GM06990 (cell line): ENCODE results near the gene PDCD4.

Experiments
- DNase-seq: peaks from one replicate; pipeline ENCODE4 v3.0.0-alpha.2; 2011; ENCODE audit not compliant: insufficient read length; ENCODE audit errors: extremely low read depth
- H3K27me3 ChIP-seq: replicated peaks from 2 replicates; pipeline ENCODE4 v1.6.0; 2011; ENCODE audit warnings: low read length; ENCODE audit not compliant: control insufficient read depth, insufficient read depth
- H3K36me3 ChIP-seq: 2 replicates; pipeline ENCODE4 v1.5.1; 2011; ENCODE audit warnings: low read length; ENCODE audit not compliant: control insufficient read depth, insufficient read depth
- H3K4me3 ChIP-seq: replicated peaks from 2 replicates; pipeline ENCODE4 v1.5.1; 2011; ENCODE audit warnings: low read depth, mild to moderate bottlenecking, control low read depth, low read length
- TF ChIP-seq, protein P1 (sequence below): IDR thresholded peaks from 2 replicates; pipeline ENCODE4 v1.5.1; 2011; ENCODE audit warnings: low read length, control low read depth, mild to moderate bottlenecking, inconsistent platforms; ENCODE audit not compliant: insufficient read depth, poor library complexity, severe bottlenecking

Gene PDCD4

GRCh38 chr10:110825508-110825907, 46.2 kb upstream of the PDCD4 start:
- DNase-seq, result no peak
- Histone ChIP-seq H3K4me3 (no peak overlapping the region), H3K36me3 (no peaks in the 10 kb centered on the region), H3K27me3 (no peaks in the 10 kb centered on the region)
- TF ChIP-seq, protein P1, sequence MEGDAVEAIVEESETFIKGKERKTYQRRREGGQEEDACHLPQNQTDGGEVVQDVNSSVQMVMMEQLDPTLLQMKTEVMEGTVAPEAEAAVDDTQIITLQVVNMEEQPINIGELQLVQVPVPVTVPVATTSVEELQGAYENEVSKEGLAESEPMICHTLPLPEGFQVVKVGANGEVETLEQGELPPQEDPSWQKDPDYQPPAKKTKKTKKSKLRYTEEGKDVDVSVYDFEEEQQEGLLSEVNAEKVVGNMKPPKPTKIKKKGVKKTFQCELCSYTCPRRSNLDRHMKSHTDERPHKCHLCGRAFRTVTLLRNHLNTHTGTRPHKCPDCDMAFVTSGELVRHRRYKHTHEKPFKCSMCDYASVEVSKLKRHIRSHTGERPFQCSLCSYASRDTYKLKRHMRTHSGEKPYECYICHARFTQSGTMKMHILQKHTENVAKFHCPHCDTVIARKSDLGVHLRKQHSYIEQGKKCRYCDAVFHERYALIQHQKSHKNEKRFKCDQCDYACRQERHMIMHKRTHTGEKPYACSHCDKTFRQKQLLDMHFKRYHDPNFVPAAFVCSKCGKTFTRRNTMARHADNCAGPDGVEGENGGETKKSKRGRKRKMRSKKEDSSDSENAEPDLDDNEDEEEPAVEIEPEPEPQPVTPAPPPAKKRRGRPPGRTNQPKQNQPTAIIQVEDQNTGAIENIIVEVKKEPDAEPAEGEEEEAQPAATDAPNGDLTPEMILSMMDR, result no peak

DNA sequence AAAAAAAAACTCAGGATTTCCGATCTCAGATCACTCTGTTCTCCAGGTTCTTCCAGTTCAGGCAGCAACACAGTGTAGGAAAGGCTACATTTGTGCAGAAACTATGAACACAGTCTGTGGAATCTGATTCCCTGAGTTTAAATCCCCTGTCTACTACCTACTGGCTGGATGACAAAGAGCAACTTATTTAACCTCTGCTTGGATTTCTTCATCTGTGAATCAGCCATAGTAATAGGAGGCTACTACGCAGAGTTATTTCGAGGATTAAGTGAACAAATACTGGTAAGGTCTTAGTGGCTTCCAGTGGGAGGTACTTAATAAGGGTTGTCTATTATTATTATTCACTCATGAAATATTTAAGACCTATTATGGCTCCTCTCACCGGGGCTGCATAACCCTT, 44.3 kb upstream of the PDCD4 start:
- H3K27me3 ChIP-seq, result no peaks in the 10 kb centered on the region
- no peak for DNase-seq
- H3K36me3 ChIP-seq, result no peaks in the 10 kb centered on the region
- H3K4me3 ChIP-seq, result no peak overlapping the region
- TF ChIP-seq, protein P1, result no peak

GRCh38 chr10:110827875-110828274, 43.9 kb upstream of the PDCD4 start:
- no peak for DNase-seq
- Histone ChIP-seq H3K27me3 (no peaks in the 10 kb centered on the region), H3K36me3 (no peaks in the 10 kb centered on the region), H3K4me3 (no peak overlapping the region)
- TF ChIP-seq, protein P1, result no peak

DNA sequence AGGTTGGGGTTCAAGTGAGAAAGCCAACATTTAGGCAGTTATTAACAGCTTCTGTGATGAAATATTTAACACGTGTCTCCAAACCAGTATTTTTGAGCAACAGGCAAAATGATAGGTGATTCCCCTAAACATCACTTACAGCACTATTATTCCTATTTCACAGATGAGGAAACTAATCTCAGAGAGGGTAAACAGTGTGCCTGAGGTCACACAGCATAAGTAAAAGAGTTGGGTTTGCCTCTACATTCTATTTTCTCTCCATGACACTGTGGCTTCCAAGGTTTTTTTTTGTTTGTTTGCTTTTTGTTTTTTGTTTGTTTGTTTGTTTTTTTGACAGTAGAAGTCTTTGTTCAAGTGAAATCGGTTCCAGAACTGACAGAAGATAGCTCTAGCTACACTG, 43.2 kb upstream of the PDCD4 start:
- H3K36me3 ChIP-seq, result no peaks in the 10 kb centered on the region
- TF ChIP-seq, protein P1, result no peak
- no peak overlapping the region for H3K4me3 ChIP-seq
- no peaks in the 10 kb centered on the region for H3K27me3 ChIP-seq
- DNase-seq, result no peak

DNA sequence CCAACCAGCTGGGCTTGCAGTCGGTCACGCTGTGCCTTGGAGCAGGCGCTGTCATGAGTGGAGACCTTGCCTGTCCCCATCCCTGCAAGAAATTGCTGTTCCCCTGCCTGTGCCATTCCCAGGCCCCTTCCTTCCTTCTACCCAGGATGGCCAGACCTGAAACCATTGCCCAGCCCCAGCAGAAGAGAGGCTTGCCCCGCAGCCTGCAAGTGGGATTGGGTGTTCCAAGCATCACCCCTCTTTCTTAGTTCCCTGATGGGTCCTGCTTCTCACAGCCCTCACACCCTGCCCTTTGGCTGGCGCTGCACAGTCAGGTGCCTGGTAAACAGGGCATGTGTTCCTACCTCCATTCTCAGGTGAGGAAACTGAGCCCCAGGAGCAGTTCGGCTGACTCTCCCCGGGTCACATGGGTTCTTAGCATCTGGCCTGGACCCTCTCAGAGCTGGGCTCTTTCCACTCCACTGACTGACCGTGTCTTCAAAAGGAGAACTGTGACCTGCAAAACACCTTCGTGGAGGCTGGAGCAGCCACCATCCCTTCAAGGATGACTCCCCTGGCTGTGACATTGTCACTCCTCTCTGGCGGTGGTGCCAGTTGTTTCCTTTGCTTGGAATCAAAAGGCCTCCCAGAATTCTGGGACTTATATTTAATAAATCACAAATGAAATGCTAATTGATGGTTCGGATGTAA, 41.9 kb upstream of the PDCD4 start:
- Histone ChIP-seq H3K27me3 (no peaks in the 10 kb centered on the region), H3K36me3 (no peaks in the 10 kb centered on the region), H3K4me3 (no peak overlapping the region)
- no peak for DNase-seq
- TF ChIP-seq, protein P1, result no peak
